ENCODE results near the gene FBLN1. TPM values are rescaled to one million over a fixed set of nuclear protein-coding genes. Genes with fewer than 3 reads are reported as not detected.
A peak's percentile ranks its signal among the peaks of the same experiment; 100 is the strongest.
"Not testable (repeated sequence)": the region's sequence is repeated elsewhere in the genome, so short reads cannot be mapped to it uniquely, and the experiment has no call there.

Gene FBLN1
- polyA plus RNA-seq, 3 donors = 0.03 to 0.17 TPM; not detected in 1

DNA sequence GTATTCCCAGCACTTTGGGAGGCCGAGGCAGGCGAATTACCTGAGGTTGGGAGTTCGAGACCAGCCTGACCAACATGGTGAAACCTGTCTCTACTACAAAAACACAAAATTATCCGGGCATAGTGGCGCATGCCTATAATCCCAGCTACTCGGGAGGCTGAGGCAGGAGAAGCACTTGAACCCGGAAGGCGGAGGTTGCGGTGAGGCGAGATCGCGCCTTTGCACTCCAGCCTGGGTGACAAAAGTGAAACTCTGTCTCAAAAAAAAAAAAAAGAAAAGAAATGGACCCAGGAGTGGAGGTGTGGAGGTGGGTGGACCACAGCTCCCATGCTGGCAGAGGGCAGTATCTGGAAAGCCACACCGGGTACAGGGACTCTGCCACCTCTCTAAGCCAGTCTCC, 7.1 kb upstream of the FBLN1 start:
- H3K27ac Mint-ChIP-seq; H3K4me3 Mint-ChIP-seq; H3K79me2 ChIP-seq (ENCODE audit: insufficient read depth, low read length); H3K36me3 ChIP-seq (replicated peaks in 1 of 2; ENCODE audit: control insufficient read depth in 1 of 2, insufficient read depth in 2 of 2, low read length in 2 of 2); DNase-seq; H3K4me2 ChIP-seq (replicated peaks; ENCODE audit: extremely low read depth, low read length, poor library complexity, severe bottlenecking); H3K27me3 ChIP-seq (ENCODE audit: control insufficient read depth in 2 of 2, insufficient read depth in 2 of 2, low read length in 2 of 2); H3K4me1 Mint-ChIP-seq; H3K9ac ChIP-seq (ENCODE audit: insufficient read depth, low read length, poor library complexity, severe bottlenecking); H3K36me3 Mint-ChIP-seq; H2AFZ ChIP-seq (ENCODE audit: insufficient read depth, low read depth, low read length, poor library complexity, severe bottlenecking); H3K4me1 ChIP-seq (ENCODE audit: control insufficient read depth in 1 of 2, insufficient read depth in 2 of 2, low read length in 2 of 2); H3K27ac ChIP-seq (ENCODE audit: low read depth in 1 of 2, low read length in 2 of 2); H4K20me1 ChIP-seq (ENCODE audit: insufficient read depth, low read length); intact Hi-C loops (cut with micrococcal nuclease); H3K4me3 ChIP-seq (replicated peaks in 1 of 3; ENCODE audit: low read depth in 2 of 3, low read length in 3 of 3); H3K9me3 ChIP-seq (replicated peaks in 1 of 2; ENCODE audit: control insufficient read depth in 1 of 2, insufficient read depth in 1 of 2, low read length in 2 of 2): not testable (repeated sequence)
- H3K9me3 Mint-ChIP-seq = peaks cover 0 to 10% (median 5%) of the 10 kb centered on the region in 7 donors
- peaks cover 19 to 36% (median 22%) of the 10 kb centered on the region in 3 donors for H3K27me3 Mint-ChIP-seq (ENCODE audit: low read depth in 3 of 3)
- WGBS (ENCODE audit: insufficient coverage) = 100% methylated on average over 1 of the region's 13 CpGs

GRCh38 chr22:45496451-45496941, 6.2 kb upstream of the FBLN1 start:
- H3K36me3 ChIP-seq (replicated peaks in 1 of 2; ENCODE audit: control insufficient read depth in 1 of 2, insufficient read depth in 2 of 2, low read length in 2 of 2) = no peaks in the 10 kb centered on the region
- TF ChIP-seq, protein P1, sequence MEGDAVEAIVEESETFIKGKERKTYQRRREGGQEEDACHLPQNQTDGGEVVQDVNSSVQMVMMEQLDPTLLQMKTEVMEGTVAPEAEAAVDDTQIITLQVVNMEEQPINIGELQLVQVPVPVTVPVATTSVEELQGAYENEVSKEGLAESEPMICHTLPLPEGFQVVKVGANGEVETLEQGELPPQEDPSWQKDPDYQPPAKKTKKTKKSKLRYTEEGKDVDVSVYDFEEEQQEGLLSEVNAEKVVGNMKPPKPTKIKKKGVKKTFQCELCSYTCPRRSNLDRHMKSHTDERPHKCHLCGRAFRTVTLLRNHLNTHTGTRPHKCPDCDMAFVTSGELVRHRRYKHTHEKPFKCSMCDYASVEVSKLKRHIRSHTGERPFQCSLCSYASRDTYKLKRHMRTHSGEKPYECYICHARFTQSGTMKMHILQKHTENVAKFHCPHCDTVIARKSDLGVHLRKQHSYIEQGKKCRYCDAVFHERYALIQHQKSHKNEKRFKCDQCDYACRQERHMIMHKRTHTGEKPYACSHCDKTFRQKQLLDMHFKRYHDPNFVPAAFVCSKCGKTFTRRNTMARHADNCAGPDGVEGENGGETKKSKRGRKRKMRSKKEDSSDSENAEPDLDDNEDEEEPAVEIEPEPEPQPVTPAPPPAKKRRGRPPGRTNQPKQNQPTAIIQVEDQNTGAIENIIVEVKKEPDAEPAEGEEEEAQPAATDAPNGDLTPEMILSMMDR (IDR thresholded peaks at IDR 0.05) = no peak
- no peak for DNase-seq
- H3K4me3 Mint-ChIP-seq = no peak overlapping the region
- intact Hi-C loops (cut with micrococcal nuclease) = no loop called here
- H3K79me2 ChIP-seq (ENCODE audit: insufficient read depth, low read length) = no peaks in the 10 kb centered on the region
- H3K27ac ChIP-seq (ENCODE audit: low read depth in 1 of 2, low read length in 2 of 2) = no peak overlapping the region
- H3K27me3 ChIP-seq (ENCODE audit: control insufficient read depth in 2 of 2, insufficient read depth in 2 of 2, low read length in 2 of 2) = peaks cover 0 to 6% of the 10 kb centered on the region in 2 donors
- H3K9ac ChIP-seq (ENCODE audit: insufficient read depth, low read length, poor library complexity, severe bottlenecking) = no peak overlapping the region
- H3K27ac Mint-ChIP-seq = peak overlapping the region in 1 of 7 donors; percentile 16
- H2AFZ ChIP-seq (ENCODE audit: insufficient read depth, low read depth, low read length, poor library complexity, severe bottlenecking) = no peak overlapping the region
- no peaks in the 10 kb centered on the region for H3K4me1 Mint-ChIP-seq
- peaks cover 0 to 12% (median 5%) of the 10 kb centered on the region in 7 donors for H3K9me3 Mint-ChIP-seq
- 70% methylated on average over 5 of the region's 7 CpGs for WGBS (ENCODE audit: insufficient coverage)
- H4K20me1 ChIP-seq (ENCODE audit: insufficient read depth, low read length) = no peaks in the 10 kb centered on the region
- H3K4me2 ChIP-seq (replicated peaks; ENCODE audit: extremely low read depth, low read length, poor library complexity, severe bottlenecking) = no peak overlapping the region
- no peaks in the 10 kb centered on the region for H3K9me3 ChIP-seq (replicated peaks in 1 of 2; ENCODE audit: control insufficient read depth in 1 of 2, insufficient read depth in 1 of 2, low read length in 2 of 2)
- no peak overlapping the region for H3K4me3 ChIP-seq (replicated peaks in 1 of 3; ENCODE audit: low read depth in 2 of 3, low read length in 3 of 3)
- no peaks in the 10 kb centered on the region for H3K36me3 Mint-ChIP-seq
- no peaks in the 10 kb centered on the region for H3K4me1 ChIP-seq (ENCODE audit: control insufficient read depth in 1 of 2, insufficient read depth in 2 of 2, low read length in 2 of 2)
- H3K27me3 Mint-ChIP-seq (ENCODE audit: low read depth in 3 of 3) = peaks cover 24 to 40% (median 27%) of the 10 kb centered on the region in 3 donors

All from CD14-positive monocyte (primary cell).